H9 (cell line): ENCODE data around the gene PRMT7. TPM values are rescaled to one million over a fixed set of nuclear protein-coding genes. Genes with fewer than 3 reads are reported as not detected.

Experiments used
- DNase-seq: peaks from one replicate; pipeline ENCODE4 v3.0.0-alpha.2; 2017
- H2AFZ ChIP-seq: one replicate; pipeline ENCODE4 v1.6.1; 2013; ENCODE audit warnings: mild to moderate bottlenecking, low read length, control low read depth, moderate library complexity
- H2AK5ac ChIP-seq: 2 replicates; pipeline ENCODE4 v1.6.1; 2013; ENCODE audit warnings: low read length, control low read depth, mixed read lengths; ENCODE audit not compliant: insufficient read length
- H2BK120ac ChIP-seq: one replicate; pipeline ENCODE4 v1.6.1; 2013; ENCODE audit warnings: low read depth, mild to moderate bottlenecking, low read length, control low read depth, inconsistent platforms; ENCODE audit not compliant: poor library complexity, severe bottlenecking
- H2BK12ac ChIP-seq: 2 replicates; pipeline ENCODE4 v1.6.1; 2013; ENCODE audit warnings: low read length, control low read depth, mixed read lengths, low read depth; ENCODE audit not compliant: insufficient read length
- H2BK15ac ChIP-seq: 2 replicates; pipeline ENCODE4 v1.6.1; 2013; ENCODE audit warnings: low read depth, low read length, control low read depth
- H2BK20ac ChIP-seq: one replicate; pipeline ENCODE4 v1.6.1; 2013; ENCODE audit warnings: low read depth, mild to moderate bottlenecking, low read length, control low read depth, inconsistent platforms; ENCODE audit not compliant: poor library complexity, severe bottlenecking
- H2BK5ac ChIP-seq: 2 replicates; pipeline ENCODE4 v1.6.1; 2013; ENCODE audit warnings: low read length, control low read depth, mixed read lengths; ENCODE audit not compliant: insufficient read length
- H3K14ac ChIP-seq: 2 replicates; pipeline ENCODE4 v1.6.1; 2013; ENCODE audit warnings: low read length, control low read depth; ENCODE audit not compliant: insufficient read depth
- H3K18ac ChIP-seq: 2 replicates; pipeline ENCODE4 v1.6.1; 2013; ENCODE audit warnings: low read depth, mild to moderate bottlenecking, mixed read lengths, low read length, control low read depth; ENCODE audit not compliant: insufficient read length
- H3K23ac ChIP-seq: 2 replicates; pipeline ENCODE4 v1.6.1; 2013; ENCODE audit warnings: low read length, control low read depth, mixed read lengths, low read depth; ENCODE audit not compliant: insufficient read length
- H3K23me2 ChIP-seq: 2 replicates; pipeline ENCODE4 v1.6.1; 2013; ENCODE audit warnings: low read depth, mild to moderate bottlenecking, mixed read lengths, low read length, control low read depth; ENCODE audit not compliant: insufficient read length, poor library complexity, severe bottlenecking
- H3K27ac ChIP-seq: 2 replicates; pipeline ENCODE4 v1.5.1; 2013; ENCODE audit warnings: low read length, control low read depth, mixed read lengths, low read depth; ENCODE audit not compliant: insufficient read length
- H3K27me3 ChIP-seq: 2 replicates; pipeline ENCODE4 v1.6.1; 2013; ENCODE audit warnings: low read length, control low read depth, inconsistent platforms; ENCODE audit not compliant: insufficient read depth
- H3K4ac ChIP-seq: 2 replicates; pipeline ENCODE4 v1.6.1; 2013; ENCODE audit warnings: low read depth, mild to moderate bottlenecking, control low read depth, inconsistent platforms, low read length, moderate library complexity
- H3K4me1 ChIP-seq: 2 replicates; pipeline ENCODE4 v1.6.1; 2013; ENCODE audit warnings: low read length, control low read depth, inconsistent platforms; ENCODE audit not compliant: insufficient read depth
- H3K4me2 ChIP-seq: 2 replicates; pipeline ENCODE4 v1.6.1; 2013; ENCODE audit warnings: low read length, control low read depth, mixed read lengths; ENCODE audit not compliant: insufficient read length, insufficient read depth
- H3K56ac ChIP-seq: 2 replicates; pipeline ENCODE4 v1.6.1; 2013; ENCODE audit warnings: low read depth, mild to moderate bottlenecking, mixed read lengths, low read length, control low read depth; ENCODE audit not compliant: insufficient read length
- H3K79me1 ChIP-seq: 2 replicates; pipeline ENCODE4 v1.6.1; 2013; ENCODE audit warnings: low read depth, mild to moderate bottlenecking, moderate library complexity, low read length, control low read depth, inconsistent platforms; ENCODE audit not compliant: insufficient read depth, poor library complexity, severe bottlenecking
- H3K79me2 ChIP-seq: 2 replicates; pipeline ENCODE4 v1.6.1; 2013; ENCODE audit warnings: low read length, control low read depth, inconsistent platforms; ENCODE audit not compliant: insufficient read depth
- H3K9ac ChIP-seq: 2 replicates; pipeline ENCODE4 v1.6.1; 2013; ENCODE audit warnings: low read length, control low read depth, mixed read lengths; ENCODE audit not compliant: insufficient read length; ENCODE audit errors: extremely low read depth
- H3K9me3 ChIP-seq: one replicate; pipeline ENCODE4 v1.6.1; 2013; ENCODE audit warnings: low read depth, low read length, inconsistent platforms; ENCODE audit not compliant: control insufficient read depth
- H3T11ph ChIP-seq: one replicate; pipeline ENCODE4 v1.6.1; 2013; ENCODE audit warnings: mild to moderate bottlenecking, low read length, control low read depth, inconsistent platforms
- H4K20me1 ChIP-seq: one replicate; pipeline ENCODE4 v1.6.1; 2013; ENCODE audit not compliant: control insufficient read depth, insufficient read length, insufficient read depth
- H4K5ac ChIP-seq: 2 replicates; pipeline ENCODE4 v1.6.1; 2013; ENCODE audit warnings: low read depth, mild to moderate bottlenecking, mixed read lengths, low read length, control low read depth; ENCODE audit not compliant: insufficient read length
- H4K8ac ChIP-seq: replicated peaks from 2 replicates; pipeline ENCODE4 v1.6.1; 2013; ENCODE audit warnings: low read length, control low read depth, mixed read lengths, low read depth; ENCODE audit not compliant: insufficient read length
- H4K91ac ChIP-seq: 2 replicates; pipeline ENCODE4 v1.6.1; 2013; ENCODE audit warnings: low read depth, mild to moderate bottlenecking, moderate library complexity, mixed read lengths, low read length, control low read depth; ENCODE audit not compliant: insufficient read length
- H3K27ac Mint-ChIP-seq, 3 experiments: 2 replicates in 2 of 3; 3 replicates in 1 of 3; pipeline ENCODE4 v1.8.0; 2020 to 2021; ENCODE audit warnings: mixed read lengths in 3 of 3, mild to moderate bottlenecking in 1 of 3, moderate library complexity in 1 of 3
- H3K27me3 Mint-ChIP-seq: 2 replicates; pipeline ENCODE4 v1.8.0; 2021; ENCODE audit warnings: low read depth, mild to moderate bottlenecking, moderate library complexity, mixed read lengths
- H3K36me3 Mint-ChIP-seq, 3 experiments: 2 replicates in 2 of 3; 3 replicates in 1 of 3; pipeline ENCODE4 v1.8.0; 2020 to 2021; ENCODE audit warnings: low read depth in 3 of 3, mixed read lengths in 3 of 3; ENCODE audit not compliant: insufficient read depth in 1 of 3
- H3K4me1 Mint-ChIP-seq, 2 experiments: 2 replicates each; pipeline ENCODE4 v1.8.0; 2020; ENCODE audit warnings: mixed read lengths in 2 of 2
- H3K4me3 Mint-ChIP-seq, 2 experiments: 2 replicates in 1 of 2; 3 replicates in 1 of 2; pipeline ENCODE4 v1.8.0; 2020 to 2021; ENCODE audit warnings: mild to moderate bottlenecking in 2 of 2, mixed read lengths in 2 of 2, moderate library complexity in 1 of 2
- H3K9me3 Mint-ChIP-seq, 2 experiments: 2 replicates in 1 of 2; 3 replicates in 1 of 2; pipeline ENCODE4 v1.8.0; 2020; ENCODE audit warnings: mild to moderate bottlenecking in 2 of 2, mixed read lengths in 2 of 2, moderate library complexity in 1 of 2
- CTCF ChIP-seq: fragments of 200-600 bp; sonication (generic); conservative IDR thresholded peaks from 3 replicates; pipeline ENCODE4 v1.8.0; 2021; ENCODE audit warnings: antibody characterized with exemption, mild to moderate bottlenecking
- WGBS: extraction: QIAGEN DNeasy Blood & Tissue Kit; methylation state at CpG from one replicate; pipeline ENCODE4 v1.1.7; 2013; ENCODE audit warnings: missing lambda C conversion rate, low lambda C conversion rate, mixed read lengths; ENCODE audit not compliant: insufficient read length; ENCODE audit errors: extremely low coverage; 5-methylcytosine and 5-hydroxymethylcytosine counted together
- total RNA-seq: library from RNA; stranded (reverse); gene quantifications from 2 replicates; pipeline ENCODE4 v1.2.1, GENCODE V29; 2021

The PRMT7 gene
- total RNA-seq, 1 experiment from 2014 or later: 56.6 TPM

- H3K14ac ChIP-seq: no peak overlapping the region
- Mint-ChIP-seq H3K4me3 (no peak overlapping the region), H3K9me3 (no peaks in the 10 kb centered on the region), H3K27ac (peak overlapping the region in 1 of 3 experiments; percentile 82; a peak in 1 of 7 replicates), H3K36me3 (no peaks in the 10 kb centered on the region), H3K4me1 (peaks cover 25 to 48% of the 10 kb centered on the region in 2 experiments), H3K27me3 (peaks cover 6% of the 10 kb centered on the region)
- H2AK5ac ChIP-seq: no peak overlapping the region
- no peak overlapping the region for H3K4me2 ChIP-seq
- H3K27ac ChIP-seq: no peak overlapping the region
- no peak for DNase-seq
- no peak overlapping the region for H3K4ac ChIP-seq
- no peaks in the 10 kb centered on the region for H3K79me1 ChIP-seq
- no peaks in the 10 kb centered on the region for H3K79me2 ChIP-seq
- no peak overlapping the region for H3K9ac ChIP-seq
- H3K23me2 ChIP-seq: no peaks in the 10 kb centered on the region
- no peak overlapping the region for H4K5ac ChIP-seq
- H4K91ac ChIP-seq: no peak overlapping the region
- no peaks in the 10 kb centered on the region for H3K9me3 ChIP-seq
- no peak overlapping the region for H2BK12ac ChIP-seq
- WGBS: no CpG with 5 or more reads among the region's 8 CpGs
- H3K4me1 ChIP-seq: no peaks in the 10 kb centered on the region
- H3T11ph ChIP-seq: no peak overlapping the region
- H2AFZ ChIP-seq: no peak overlapping the region
- no peak overlapping the region for H2BK15ac ChIP-seq
- no peaks in the 10 kb centered on the region for H3K27me3 ChIP-seq
- no peak overlapping the region for H2BK120ac ChIP-seq
- no peak overlapping the region for H2BK20ac ChIP-seq
- H4K20me1 ChIP-seq: no peaks in the 10 kb centered on the region
- H3K18ac ChIP-seq: no peak overlapping the region
- no peak for TF ChIP-seq CTCF
- H2BK5ac ChIP-seq: no peak overlapping the region
- no peak overlapping the region for H3K23ac ChIP-seq
- no peak overlapping the region for H3K56ac ChIP-seq
- H4K8ac ChIP-seq: no peak overlapping the region
These were observed 55.2 kb downstream of the PRMT7 start for GRCh38 chr16:68366062-68366461.
